H7 (cell line): ENCODE data around the gene MYL12B. TPM values are rescaled to one million over a fixed set of nuclear protein-coding genes. Genes with fewer than 3 reads are reported as not detected.

ENCODE experiments used
- DNase-seq: peaks from one replicate; pipeline ENCODE4 v3.0.0; 2012
- H3K27me3 ChIP-seq: 2 replicates; pipeline ENCODE4 v1.6.0; 2011; ENCODE audit warnings: mild to moderate bottlenecking, low read length; ENCODE audit not compliant: control insufficient read depth, insufficient read depth
- H3K36me3 ChIP-seq: replicated peaks from 2 replicates; pipeline ENCODE4 v1.5.1; 2011; ENCODE audit warnings: low read length; ENCODE audit not compliant: control insufficient read depth, insufficient read depth
- H3K4me3 ChIP-seq: 2 replicates; pipeline ENCODE4 v1.5.1; 2011; ENCODE audit warnings: low read depth, mild to moderate bottlenecking, control low read depth, low read length, moderate library complexity; ENCODE audit not compliant: insufficient read depth
- total RNA-seq: library from RNA; depleted of rRNA; stranded (reverse); fragments of >200 nt; shearing (Covaris generic); gene quantifications from 2 replicates; pipeline ENCODE4 v1.2.3, GENCODE V29; 2014; rRNA removed

Gene MYL12B
- total RNA-seq, 1 experiment from 2014 or later, result 216 TPM

DNA sequence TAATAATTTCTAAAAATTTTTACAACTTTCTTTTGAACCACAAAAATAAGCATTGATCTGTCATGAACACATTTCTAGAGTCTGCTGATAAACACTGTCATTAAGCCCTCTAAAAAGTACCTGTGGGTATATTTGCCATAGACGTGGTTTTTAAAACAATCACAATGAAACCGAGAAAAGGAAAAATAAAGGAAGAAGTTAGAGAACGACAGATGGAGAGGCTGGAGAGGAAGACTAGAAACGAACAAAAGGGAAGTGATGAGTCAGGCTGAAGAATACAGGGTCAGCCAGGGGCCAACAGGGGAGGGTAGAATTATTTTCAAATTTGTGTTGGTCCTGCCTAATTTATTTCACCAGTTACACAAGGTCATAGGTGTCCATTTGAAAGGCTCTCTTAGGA is 62.0 kb downstream of the MYL12B start:
- no peak overlapping the region for H3K4me3 ChIP-seq
- H3K27me3 ChIP-seq, result no peaks in the 10 kb centered on the region
- DNase-seq, result no peak
- no peaks in the 10 kb centered on the region for H3K36me3 ChIP-seq

Other genes with a start within 250 kb of the MYL12B start
- gene LPIN2, start 249.0 kb upstream of the MYL12B start, total RNA-seq, result 10.8 and 11.8 TPM in 2 replicates
- 0.14 and 0.55 TPM in 2 replicates for gene MYOM1, start 42.2 kb upstream of the MYL12B start, total RNA-seq
- gene MYL12A, start 14.3 kb upstream of the MYL12B start, total RNA-seq, result 462 and 507 TPM in 2 replicates
- gene TGIF1, start 188.0 kb downstream of the MYL12B start, total RNA-seq, result 329 and 333 TPM in 2 replicates